Placental epithelial cell (primary cell): Measurements from ENCODE around the gene COG5. TPM values are rescaled to one million over a fixed set of nuclear protein-coding genes. Genes with fewer than 3 reads are reported as not detected.

Experiments used
- small RNA-seq: library from RNA; depleted of rRNA; stranded (forward); fragments of <200 nt; gene quantifications from one replicate; pipeline ENCODE3, GENCODE V24; 2012
- total RNA-seq: library from RNA; depleted of rRNA; stranded (reverse); fragments of >200 nt; gene quantifications from 2 replicates; pipeline ENCODE4 v1.2.3, GENCODE V29; 2012

Gene COG5
- 16.9 and 55.2 TPM in 2 replicates for total RNA-seq

DNA sequence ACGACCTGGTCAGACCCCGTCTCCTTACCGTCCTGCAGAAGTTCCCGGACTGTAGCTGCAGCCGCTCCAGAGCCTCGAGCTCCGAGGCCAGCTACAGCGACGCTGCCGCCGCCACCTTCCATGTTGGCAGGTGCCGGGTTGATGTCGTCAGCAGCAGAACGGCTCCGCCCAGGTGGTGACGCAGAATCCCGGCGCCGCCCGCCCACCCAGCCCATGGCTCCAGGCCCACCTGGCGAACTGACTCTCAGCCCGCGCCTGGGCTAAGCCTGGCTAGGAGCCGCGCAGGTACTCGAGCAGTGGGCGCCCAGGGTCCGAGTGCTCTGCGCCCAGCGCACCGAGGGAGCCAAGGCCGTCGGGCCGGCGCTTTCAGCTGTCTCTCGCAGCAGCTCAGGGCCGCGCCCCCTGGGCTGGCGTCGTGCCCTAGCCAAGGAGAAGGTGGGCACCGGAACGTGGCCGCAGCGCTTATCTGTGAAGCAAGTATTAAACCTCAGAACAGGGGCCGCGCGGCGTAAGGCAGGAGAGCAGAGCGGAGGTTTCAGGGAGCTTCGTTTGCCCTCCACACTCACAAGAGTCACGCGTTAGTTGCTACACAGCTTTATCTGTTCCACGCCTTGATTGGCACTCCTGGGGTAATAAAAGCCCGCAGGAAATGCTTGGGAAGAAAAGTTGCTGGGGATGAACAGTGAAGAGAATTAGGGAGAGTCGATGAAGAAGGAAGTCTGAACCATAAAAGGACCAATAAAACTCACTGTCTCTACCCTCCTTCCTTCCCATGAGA lies at the start of gene COG5, which contains the start of gene DUS4L:
Gene COG5 (minus strand): TSS at position 146 of the 778 bp plus-strand sequence. CDS start 24 bp downstream, at position 122.
Gene DUS4L (plus strand): TSS at position 197 of the 778 bp plus-strand sequence. CDS start 3,100 bp downstream, outside the sequence.

DNA sequence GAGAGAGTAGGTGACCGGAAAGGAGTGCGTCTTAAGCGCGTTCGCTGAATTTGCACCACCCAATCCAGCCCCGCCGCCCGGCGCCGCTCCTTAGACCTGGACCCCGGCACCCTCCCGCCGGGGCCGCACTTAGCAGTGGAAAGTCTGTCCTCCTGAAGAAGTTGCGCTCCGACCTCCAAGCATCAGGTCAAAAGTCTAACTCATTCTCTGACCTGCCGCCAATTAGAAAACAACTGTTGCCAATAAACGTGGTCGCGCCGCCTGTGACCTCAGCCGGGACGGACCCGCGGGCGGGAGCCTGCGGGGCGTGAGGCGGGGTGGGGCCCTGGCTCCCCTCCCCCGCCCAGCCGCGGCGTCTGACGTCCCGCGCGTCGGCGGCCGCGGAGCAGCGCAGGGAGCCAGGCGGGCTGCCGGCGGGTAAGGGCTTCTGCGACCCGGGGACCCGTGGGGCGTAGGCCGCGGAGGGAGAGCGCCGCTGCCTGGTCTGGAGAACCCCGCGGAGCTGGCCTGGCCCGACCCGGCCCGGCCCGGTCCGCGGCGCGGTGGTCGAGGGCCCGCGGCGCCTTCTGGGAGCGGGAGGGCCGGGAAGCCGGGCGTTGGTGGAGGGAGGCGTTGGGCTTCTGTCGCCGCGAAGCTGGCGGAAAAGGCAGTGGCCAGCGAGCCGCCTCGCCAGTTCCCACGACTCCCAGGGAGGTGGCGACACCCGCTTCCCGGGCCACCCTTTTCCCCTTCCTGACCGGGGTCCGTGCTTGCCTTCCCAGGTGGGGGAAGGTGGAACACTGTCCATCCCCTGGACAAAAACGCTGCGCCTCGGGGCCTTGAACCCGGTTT lies 16.4 kb upstream of the COG5 start, which contains the start of gene BCAP29:
Gene BCAP29 (plus strand): TSS at position 362 of the 831 bp plus-strand sequence. CDS start 527 bp downstream, outside the sequence.

DNA sequence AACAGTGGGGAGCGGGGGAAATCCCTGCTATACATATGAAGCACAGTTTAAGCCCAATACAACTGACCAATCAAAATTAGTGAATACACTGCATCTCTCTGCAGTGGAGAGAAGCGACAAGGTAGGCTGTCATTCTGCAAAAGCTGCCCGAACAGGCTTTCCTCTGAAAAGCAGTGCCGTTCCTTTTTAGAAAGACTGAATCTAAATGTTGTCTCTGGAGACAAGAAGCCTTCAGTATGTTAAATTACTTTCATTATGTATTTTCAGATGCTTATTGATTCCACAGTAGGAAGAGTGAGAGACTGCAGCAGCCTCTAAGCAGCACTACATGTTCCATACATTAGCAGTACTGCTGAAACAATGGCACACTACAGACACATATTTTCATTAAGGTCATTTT lies 93.8 kb downstream of the COG5 start, which contains the start of gene GPR22:
Gene GPR22 (plus strand): TSS at position 129 of the 400 bp plus-strand sequence. CDS start 4,004 bp downstream, outside the sequence.

DNA sequence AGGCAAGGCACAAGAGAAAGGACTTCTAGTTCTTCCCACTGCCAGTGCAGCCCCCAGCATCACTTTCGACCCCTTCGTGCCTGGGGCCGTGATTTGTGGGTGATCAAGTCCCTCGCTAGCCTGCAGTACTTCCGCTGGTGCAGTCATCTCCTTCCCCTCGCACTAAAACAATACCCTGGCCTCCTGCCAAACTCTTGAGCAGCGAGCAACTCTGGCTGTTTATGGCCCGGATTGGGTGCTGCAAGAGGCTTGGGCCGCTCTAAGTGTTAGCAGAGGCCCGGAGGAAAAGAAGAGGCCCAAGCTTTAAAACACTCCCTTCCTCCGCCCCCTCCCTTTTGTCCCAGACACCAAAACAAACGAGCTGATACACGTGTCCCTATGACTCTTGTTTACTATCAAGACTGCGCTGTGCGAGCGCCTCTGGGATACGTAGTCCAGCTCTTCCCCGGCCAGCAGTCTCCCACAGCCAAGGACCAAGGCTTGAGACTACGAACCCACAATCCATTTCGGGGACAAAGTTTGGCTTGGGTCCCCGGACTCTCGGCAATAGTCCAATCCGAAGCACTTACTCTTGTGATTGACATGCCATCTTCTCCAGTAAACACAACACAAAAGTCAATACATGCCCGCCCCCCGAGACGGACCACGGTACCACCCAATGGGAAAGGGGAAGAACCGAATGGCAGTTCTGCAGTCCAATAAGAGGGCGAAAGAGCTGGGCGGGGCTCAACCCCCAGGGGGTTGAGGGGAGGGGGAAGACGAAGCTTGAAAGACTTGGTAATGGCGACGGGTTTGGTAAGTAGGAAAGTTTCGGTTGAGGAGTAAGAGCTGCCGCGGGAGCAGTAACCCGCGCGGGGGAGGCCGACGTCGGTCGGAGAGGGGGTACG lies 395.2 kb downstream of the COG5 start, which contains the start of gene HBP1:
Gene HBP1 (plus strand): TSS at position 771 of the 887 bp plus-strand sequence. CDS start 10,891 bp downstream, outside the sequence.

Small RNA genes within 50 kb of the gene (small RNA-seq; reads per million reads assigned to genes)
- gene AC002381.1 (not detected), gene RF01233 (not detected)

Other genes starting within 250 kb of the COG5 start
- not detected in 2 replicates for gene GPR22, start 93.9 kb downstream of the COG5 start, total RNA-seq
- gene DUS4L, start 51 bp upstream of the COG5 start, total RNA-seq, result 7.0 and 8.2 TPM in 2 replicates
- 28.7 and 82.3 TPM in 2 replicates for gene BCAP29, start 16.3 kb upstream of the COG5 start, total RNA-seq
- gene SLC26A4, start 96.9 kb upstream of the COG5 start, total RNA-seq, result under 0.01 and 0.11 TPM in 2 replicates
- 29.3 and 31.8 TPM in 2 replicates for gene CBLL1, start 180.2 kb upstream of the COG5 start, total RNA-seq
- 0.11 TPM in 1 of 2 replicates, not detected in the other for gene SLC26A3, start 239.3 kb upstream of the COG5 start, total RNA-seq